ENCODE measurements around the gene NDUFA8. TPM values are rescaled to one million over a fixed set of nuclear protein-coding genes. Genes with fewer than 3 reads are reported as not detected.

NDUFA8 gene
- total RNA-seq, 1 donor from 2014 or later: 35.4 TPM

- no peak for DNase-seq (ENCODE audit: low read depth)
Observed at GRCh38 chr9:122100756-122101155, 58.8 kb downstream of the NDUFA8 start.

GRCh38 chr9:122099271-122099869 is 60.2 kb downstream of the NDUFA8 start:
- DNase-seq (ENCODE audit: low read depth): peak; percentile 61

GRCh38 chr9:122097679-122098315 is 61.8 kb downstream of the NDUFA8 start:
- DNase-seq (ENCODE audit: low read depth): no peak

GRCh38 chr9:122096620-122097415 is 62.8 kb downstream of the NDUFA8 start:
- DNase-seq (ENCODE audit: low read depth): no peak

- peak; percentile 66 for DNase-seq (ENCODE audit: low read depth)
Observed at GRCh38 chr9:122095010-122095767, 64.4 kb downstream of the NDUFA8 start.

Other genes starting within 250 kb of the NDUFA8 start
- 2.3 and 6.7 TPM in 2 replicates for gene TTLL11, start 66.5 kb downstream of the NDUFA8 start, total RNA-seq
- 0.85 TPM in 1 of 2 replicates, not detected in the other for gene MORN5, start 129 bp upstream of the NDUFA8 start, total RNA-seq
- gene LHX6, start 69.2 kb upstream of the NDUFA8 start, total RNA-seq: 0.10 and 0.17 TPM in 2 replicates
- 14.9 and 16.0 TPM in 2 replicates for gene RBM18, start 105.1 kb upstream of the NDUFA8 start, total RNA-seq
- 41.2 and 45.4 TPM in 2 replicates for gene MRRF, start 105.1 kb upstream of the NDUFA8 start, total RNA-seq
- 1.9 and 2.4 TPM in 2 replicates for gene PTGS1, start 211.2 kb upstream of the NDUFA8 start, total RNA-seq